ENCODE data around the gene LRCH3. TPM values are rescaled to one million over a fixed set of nuclear protein-coding genes. Genes with fewer than 3 reads are reported as not detected.

LRCH3 gene
- polyA plus RNA-seq, 3 donors, result 4.1 to 19.4 (median 7.4) TPM

GRCh38 chr3:197784019-197784585 is 7.0 kb upstream of the LRCH3 start:
- no peaks in the 10 kb centered on the region for H3K4me1 ChIP-seq (ENCODE audit: control insufficient read depth in 1 of 2, insufficient read depth in 2 of 2, low read length in 2 of 2)
- H3K9me3 ChIP-seq (replicated peaks in 1 of 2; ENCODE audit: control insufficient read depth in 1 of 2, insufficient read depth in 1 of 2, low read length in 2 of 2), result no peaks in the 10 kb centered on the region
- DNase-seq, result no peak
- no peak overlapping the region for H3K9ac ChIP-seq (ENCODE audit: insufficient read depth, low read length, poor library complexity, severe bottlenecking)
- 83% methylated on average over 1 of the region's 7 CpGs for WGBS (ENCODE audit: insufficient coverage)
- TF ChIP-seq CTCF (IDR thresholded peaks at IDR 0.05), result no peak
- Mint-ChIP-seq H3K27ac (peak overlapping the region in 1 of 7 donors; percentile 50), H3K9me3 (peaks cover 0 to 2% (median 0%) of the 10 kb centered on the region in 7 donors), H3K36me3 (peaks cover 32 to 43% of the 10 kb centered on the region in 2 donors), H3K4me1 (no peaks in the 10 kb centered on the region), H3K27me3 (ENCODE audit: low read depth in 3 of 3) (no peaks in the 10 kb centered on the region), H3K4me3 (no peak overlapping the region)
- no peaks in the 10 kb centered on the region for H4K20me1 ChIP-seq (ENCODE audit: insufficient read depth, low read length)
- no peak overlapping the region for H2AFZ ChIP-seq (ENCODE audit: insufficient read depth, low read depth, low read length, poor library complexity, severe bottlenecking)
- no peak overlapping the region for H3K4me2 ChIP-seq (replicated peaks; ENCODE audit: extremely low read depth, low read length, poor library complexity, severe bottlenecking)
- no peak overlapping the region for H3K4me3 ChIP-seq (replicated peaks in 1 of 3; ENCODE audit: low read depth in 2 of 3, low read length in 3 of 3)
- no peaks in the 10 kb centered on the region for H3K79me2 ChIP-seq (ENCODE audit: insufficient read depth, low read length)
- no peaks in the 10 kb centered on the region for H3K27me3 ChIP-seq (ENCODE audit: control insufficient read depth in 2 of 2, insufficient read depth in 2 of 2, low read length in 2 of 2)
- peaks cover 43 to 65% of the 10 kb centered on the region in 2 donors for H3K36me3 ChIP-seq (replicated peaks in 1 of 2; ENCODE audit: control insufficient read depth in 1 of 2, insufficient read depth in 2 of 2, low read length in 2 of 2)
- no peak overlapping the region for H3K27ac ChIP-seq (ENCODE audit: low read depth in 1 of 2, low read length in 2 of 2)
- intact Hi-C loops (cut with micrococcal nuclease), result no loop called here

- no peak overlapping the region for H3K27ac ChIP-seq (ENCODE audit: low read depth in 1 of 2, low read length in 2 of 2)
- Mint-ChIP-seq H3K27ac (peak overlapping the region in 2 of 7 donors; percentile 58 to 60), H3K9me3 (no peaks in the 10 kb centered on the region), H3K36me3 (peaks cover 12 to 16% of the 10 kb centered on the region in 2 donors), H3K4me3 (no peak overlapping the region), H3K27me3 (ENCODE audit: low read depth in 3 of 3) (no peaks in the 10 kb centered on the region), H3K4me1 (peaks cover 16% of the 10 kb centered on the region)
- DNase-seq, result no peak
- no peaks in the 10 kb centered on the region for H4K20me1 ChIP-seq (ENCODE audit: insufficient read depth, low read length)
- no peaks in the 10 kb centered on the region for H3K27me3 ChIP-seq (ENCODE audit: control insufficient read depth in 2 of 2, insufficient read depth in 2 of 2, low read length in 2 of 2)
- no peak overlapping the region for H2AFZ ChIP-seq (ENCODE audit: insufficient read depth, low read depth, low read length, poor library complexity, severe bottlenecking)
- peaks cover 8% of the 10 kb centered on the region in 2 donors for H3K4me1 ChIP-seq (ENCODE audit: control insufficient read depth in 1 of 2, insufficient read depth in 2 of 2, low read length in 2 of 2)
- no peaks in the 10 kb centered on the region for H3K9me3 ChIP-seq (replicated peaks in 1 of 2; ENCODE audit: control insufficient read depth in 1 of 2, insufficient read depth in 1 of 2, low read length in 2 of 2)
- no peak for TF ChIP-seq CTCF (IDR thresholded peaks at IDR 0.05)
- H3K36me3 ChIP-seq (replicated peaks in 1 of 2; ENCODE audit: control insufficient read depth in 1 of 2, insufficient read depth in 2 of 2, low read length in 2 of 2), result peaks cover 15 to 34% of the 10 kb centered on the region in 2 donors
- intact Hi-C loops (cut with micrococcal nuclease), result no loop called here
- no peak overlapping the region for H3K9ac ChIP-seq (ENCODE audit: insufficient read depth, low read length, poor library complexity, severe bottlenecking)
- no peak overlapping the region for H3K4me3 ChIP-seq (replicated peaks in 1 of 3; ENCODE audit: low read depth in 2 of 3, low read length in 3 of 3)
- H3K4me2 ChIP-seq (replicated peaks; ENCODE audit: extremely low read depth, low read length, poor library complexity, severe bottlenecking), result no peak overlapping the region
- 38% methylated on average over 1 of the region's 1 CpG for WGBS (ENCODE audit: insufficient coverage)
- H3K79me2 ChIP-seq (ENCODE audit: insufficient read depth, low read length), result peaks cover 11% of the 10 kb centered on the region
Observed at GRCh38 chr3:197787412-197787811, 3.6 kb upstream of the LRCH3 start.
